HG03571 (cell line): ENCODE measurements around the gene SDHD.
"Not testable (repeated sequence)": the region's sequence is repeated elsewhere in the genome, so short reads cannot be mapped to it uniquely, and the experiment has no call there.

Experiments
- ATAC-seq: cut with Tn5 transposase; IDR thresholded peaks from one replicate; pipeline ENCODE4 v1.9.1; 2021; ENCODE audit not compliant: unreplicated experiment

Gene SDHD

GRCh38 chr11:112086422-112087191 lies at the start of gene SDHD, which contains the start of gene TIMM8B:
SDHD (plus strand) TSS chr11:112086873; CDS start chr11:112086908, 35 bp downstream.
TIMM8B (minus strand) TSS chr11:112086756; CDS start chr11:112086723, 33 bp downstream.
- ATAC-seq, result peak; percentile 86

- no peak for ATAC-seq
These were observed 49.1 kb upstream of the SDHD start for GRCh38 chr11:112037527-112037926.

- ATAC-seq, result no peak
These were observed 44.3 kb upstream of the SDHD start for GRCh38 chr11:112042161-112042960.

GRCh38 chr11:112042961-112043304 lies 43.7 kb upstream of the SDHD start:
- no peak for ATAC-seq

- no peak for ATAC-seq
These were observed 41.7 kb upstream of the SDHD start for GRCh38 chr11:112044961-112045360.

GRCh38 chr11:112046647-112047046 lies 40.0 kb upstream of the SDHD start:
- not testable (repeated sequence) for ATAC-seq

- ATAC-seq, result not testable (repeated sequence)
These were observed 38.4 kb upstream of the SDHD start for GRCh38 chr11:112048256-112048655.

- ATAC-seq, result no peak
These were observed 36.9 kb upstream of the SDHD start for GRCh38 chr11:112049777-112050176.

- peak; percentile 69 for ATAC-seq
These were observed 36.0 kb upstream of the SDHD start for GRCh38 chr11:112050721-112051120.

- no peak for ATAC-seq
These were observed 34.9 kb upstream of the SDHD start for GRCh38 chr11:112051768-112052167.

- ATAC-seq, result no peak
These were observed 29.5 kb upstream of the SDHD start for GRCh38 chr11:112057170-112057569.

- ATAC-seq, result no peak
These were observed 28.6 kb upstream of the SDHD start for GRCh38 chr11:112058103-112058502.

GRCh38 chr11:112062923-112063322 lies 23.8 kb upstream of the SDHD start:
- no peak for ATAC-seq

GRCh38 chr11:112073941-112074811 lies 12.5 kb upstream of the SDHD start, which contains the start of the genes NKAPD1 and PIH1D2:
NKAPD1 (plus strand) TSS chr11:112074299; CDS start chr11:112075575, 1,276 bp downstream.
PIH1D2 (minus strand) TSS chr11:112074017; CDS start chr11:112073174, 843 bp downstream.
- ATAC-seq, result peak; percentile 87

GRCh38 chr11:112082729-112083128 lies 3.9 kb upstream of the SDHD start:
- no peak for ATAC-seq

- ATAC-seq, result peak; percentile 25
These were observed 751 bp upstream of the SDHD start for GRCh38 chr11:112085822-112086421.

GRCh38 chr11:112087212-112087611 lies 539 bp downstream of the SDHD start:
- no peak for ATAC-seq

- not testable (repeated sequence) for ATAC-seq
These were observed 8.6 kb downstream of the SDHD start for GRCh38 chr11:112095302-112095701.

- no peak for ATAC-seq
These were observed 9.5 kb downstream of the SDHD start for GRCh38 chr11:112096194-112096593.

GRCh38 chr11:112097734-112098528 lies 11.3 kb downstream of the SDHD start:
- ATAC-seq, result no peak
